Naive thymus-derived CD4-positive, alpha-beta T cell (primary cell): ENCODE results near the gene NDUFA13. TPM values are rescaled to one million over a fixed set of nuclear protein-coding genes. Genes with fewer than 3 reads are reported as not detected.

Experiments used
- ATAC-seq: fragments of 150-1000 bp; cut with Tn5 transposase; 2 replicates; pipeline ENCODE4 v1.10.0; 2021; ENCODE audit warnings: mild to moderate bottlenecking, moderate library complexity
- CTCF ChIA-PET: fragments of 350-600 bp; sonication (Branson Sonifier 250); formaldehyde crosslinking; loops from one replicate; lab custom pipeline; 2021; ENCODE audit warnings: antibody characterized with exemption; lab: Charles Lee
- POLR2A ChIA-PET: fragments of 350-600 bp; sonication (Branson Sonifier 250); formaldehyde crosslinking; loops from one replicate; lab custom pipeline; 2021; ENCODE audit warnings: antibody characterized with exemption, inconsistent platforms; lab: Charles Lee
- DNase-seq, 9 donors: peaks; one replicate each; pipeline versions ENCODE4 v3.0.0 to v3.0.0-alpha.2; 2020 to 2022; ENCODE audit warnings: mixed read lengths in 1 of 9
- H3K27ac ChIP-seq: one replicate; pipeline ENCODE4 v1.7.0; 2013; ENCODE audit warnings: mild to moderate bottlenecking, low read depth, low read length, moderate library complexity
- H3K27me3 ChIP-seq, 2 donors: one replicate each; pipeline ENCODE4 v1.7.0; 2013; ENCODE audit warnings: low read length in 2 of 2, mild to moderate bottlenecking in 2 of 2, moderate library complexity in 2 of 2; ENCODE audit not compliant: control insufficient read depth in 2 of 2, insufficient read depth in 2 of 2
- H3K36me3 ChIP-seq, 3 experiments: 1 replicate in 2 of 3; 2 replicates in 1 of 3; pipeline ENCODE4 v1.7.0; 2013; ENCODE audit warnings: low read length in 3 of 3, mild to moderate bottlenecking in 3 of 3, moderate library complexity in 1 of 3; ENCODE audit not compliant: insufficient read depth in 3 of 3, control insufficient read depth in 2 of 3
- H3K4me1 ChIP-seq, 2 donors: one replicate each; pipeline ENCODE4 v1.7.0; 2013; ENCODE audit warnings: low read length in 2 of 2, mild to moderate bottlenecking in 2 of 2, moderate library complexity in 1 of 2; ENCODE audit not compliant: control insufficient read depth in 2 of 2, insufficient read depth in 2 of 2
- H3K4me3 ChIP-seq: 2 replicates; pipeline ENCODE4 v1.7.0; 2013; ENCODE audit warnings: mild to moderate bottlenecking, low read length
- H3K9me3 ChIP-seq, 3 experiments: 1 replicate in 2 of 3; 2 replicates in 1 of 3; pipeline ENCODE4 v1.7.0; 2013; ENCODE audit warnings: low read length in 3 of 3; ENCODE audit not compliant: control insufficient read depth in 2 of 3
- H3K27ac Mint-ChIP-seq, 9 donors: one replicate each; pipeline ENCODE4 v1.8.0; 2020 to 2022; ENCODE audit warnings: mixed read lengths in 9 of 9, mild to moderate bottlenecking in 8 of 9, moderate library complexity in 5 of 9, inconsistent platforms in 2 of 9
- H3K27me3 Mint-ChIP-seq, 5 donors: one replicate each; pipeline ENCODE4 v1.8.0; 2021 to 2022; ENCODE audit warnings: mixed read lengths in 5 of 5, mild to moderate bottlenecking in 1 of 5
- H3K36me3 Mint-ChIP-seq, 5 donors: one replicate each; pipeline ENCODE4 v1.8.0; 2020 to 2022; ENCODE audit warnings: mixed read lengths in 5 of 5, mild to moderate bottlenecking in 3 of 5, inconsistent platforms in 1 of 5
- H3K4me1 Mint-ChIP-seq, 7 donors: one replicate each; pipeline ENCODE4 v1.8.0; 2020 to 2022; ENCODE audit warnings: mixed read lengths in 7 of 7, mild to moderate bottlenecking in 3 of 7, inconsistent platforms in 1 of 7
- H3K4me3 Mint-ChIP-seq, 10 donors: one replicate each; pipeline ENCODE4 v1.8.0; 2020 to 2022; ENCODE audit warnings: mild to moderate bottlenecking in 10 of 10, mixed read lengths in 10 of 10, moderate library complexity in 6 of 10, inconsistent platforms in 2 of 10
- H3K9me3 Mint-ChIP-seq, 11 donors: one replicate each; pipeline ENCODE4 v1.8.0; 2020 to 2022; ENCODE audit warnings: mixed read lengths in 11 of 11, mild to moderate bottlenecking in 4 of 11, inconsistent platforms in 1 of 11, moderate library complexity in 1 of 11
- intact Hi-C, 2 donors: fragments of 100-400 bp; cut with micrococcal nuclease; formaldehyde crosslinking; loops; one replicate each; pipeline ENCODE4 v1.15.1; 2023
- polyA plus RNA-seq, 2 donors: library from polyadenylated mRNA; unstranded; fragments of 300-500 nt; fragmentation: Illumina TruSeq; gene quantifications; one replicate each; pipeline ENCODE4 v1.2.3, GENCODE V29; 2021
- total RNA-seq, 6 experiments: library from RNA in 5 of 6; stranded (reverse) in 5 of 6; gene quantifications; 1 replicate in 5 of 6; 2 replicates in 1 of 6; pipeline ENCODE4 v1.2.3 and lab custom pipeline; 2021 to 2026

The NDUFA13 gene
- total and polyA plus RNA-seq, 7 experiments from 2014 or later: 172 to 380 (median 198) TPM

DNA sequence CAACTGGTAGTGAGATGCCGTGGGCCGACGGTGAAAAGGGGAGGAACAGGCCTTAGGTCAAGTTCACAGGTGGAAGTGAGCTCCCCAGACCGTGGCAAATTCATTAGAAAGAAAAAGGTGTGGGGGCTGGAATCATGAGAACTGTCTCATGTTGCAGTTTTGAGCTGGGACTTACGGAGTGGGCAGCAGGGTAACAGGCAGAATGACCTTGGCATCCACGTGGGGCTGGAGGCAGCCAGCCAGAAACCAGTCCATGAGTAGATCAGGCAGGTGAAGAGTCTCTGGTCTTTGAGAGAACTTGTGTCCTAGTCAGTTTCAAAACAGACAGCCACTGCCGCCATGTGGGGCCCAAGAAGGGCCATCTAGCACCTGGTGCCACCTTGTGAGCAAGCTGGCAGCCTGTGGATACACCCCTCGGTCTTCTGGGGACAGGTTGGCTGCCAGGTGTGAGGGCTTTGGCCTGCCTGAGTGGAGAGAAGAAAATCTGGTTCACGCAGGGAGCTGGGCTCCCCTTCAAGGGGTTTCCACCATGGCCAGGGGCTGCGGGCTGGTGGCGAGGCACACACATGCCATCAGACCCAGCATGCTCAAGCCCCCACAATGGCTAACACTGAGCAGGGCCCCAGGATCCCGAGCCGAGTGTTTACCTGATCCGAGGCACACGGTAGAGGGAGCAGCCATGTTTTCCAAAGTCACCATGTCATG lies 24.6 kb upstream of the NDUFA13 start:
- no peak for ATAC-seq
- Histone ChIP-seq H3K27ac (no peak overlapping the region), H3K27me3 (no peaks in the 10 kb centered on the region), H3K4me3 (no peak overlapping the region), H3K36me3 (peaks cover 7 to 41% (median 22%) of the 10 kb centered on the region in 3 experiments), H3K4me1 (peaks cover 33 to 35% of the 10 kb centered on the region in 2 donors), H3K9me3 (no peaks in the 10 kb centered on the region)
- POLR2A ChIA-PET: interaction anchor here (1.0 to 6.4 kb wide), 8 partner anchors 19 to 218 kb away, joined by 3 to 101 read pairs (median 8); partner anchors contain the start of genes GATAD2A, NDUFA13, TM6SF2 and TSSK6
- DNase-seq: no peak
- H3K4me3 Mint-ChIP-seq: no peak overlapping the region
- CTCF ChIA-PET: interaction anchor here (0.7 to 4.0 kb wide), 17 partner anchors 16 to 346 kb away, joined by 3 to 94 read pairs (median 5); partner anchors contain the start of gene GATAD2A
- peaks cover 0 to 24% (median 3%) of the 10 kb centered on the region in 5 donors for H3K36me3 Mint-ChIP-seq
- H3K27ac Mint-ChIP-seq: peak overlapping the region in 2 of 9 donors; percentile 14 to 36
- no peaks in the 10 kb centered on the region for H3K27me3 Mint-ChIP-seq
- peaks cover 24 to 45% (median 42%) of the 10 kb centered on the region in 7 donors for H3K4me1 Mint-ChIP-seq
- intact Hi-C loops: loop anchor here in 1 of 2 donors (2.0 kb wide), 1 partner anchor 305 kb away; no protein-coding TSS in a partner anchor
- no peaks in the 10 kb centered on the region for H3K9me3 Mint-ChIP-seq

DNA sequence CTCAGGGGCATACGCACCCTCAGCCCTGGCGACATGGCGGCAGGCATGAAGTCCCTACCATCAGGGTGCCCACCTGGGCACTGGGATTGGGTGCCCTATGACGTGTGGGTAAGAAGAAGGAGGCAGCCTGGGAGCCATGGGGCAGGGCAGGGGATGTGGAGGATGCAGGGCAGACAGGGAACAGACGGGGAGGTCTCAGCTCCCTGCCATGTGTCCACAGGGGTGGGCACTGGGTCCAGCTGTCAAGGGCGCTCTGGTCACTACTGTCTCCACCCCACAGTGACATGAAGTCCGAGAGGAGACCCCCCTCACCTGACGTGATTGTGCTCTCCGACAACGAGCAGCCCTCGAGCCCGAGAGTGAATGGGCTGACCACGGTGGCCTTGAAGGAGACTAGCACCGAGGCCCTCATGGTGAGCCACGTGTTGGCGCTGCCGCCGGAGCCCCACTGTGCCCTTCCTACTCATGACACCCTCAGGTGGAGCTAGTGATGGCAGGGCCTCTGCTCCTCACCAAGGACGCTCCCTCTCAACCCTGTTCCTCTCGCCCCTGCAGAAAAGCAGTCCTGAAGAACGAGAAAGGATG lies 23.9 kb upstream of the NDUFA13 start:
- H3K9me3 Mint-ChIP-seq: no peaks in the 10 kb centered on the region
- no peak overlapping the region for H3K27ac ChIP-seq
- peak overlapping the region in 3 of 9 donors; percentile 16 to 41 (median 36) for H3K27ac Mint-ChIP-seq
- no peak overlapping the region for H3K4me3 Mint-ChIP-seq
- ChIA-PET CTCF (interaction anchor here (0.8 to 1.7 kb wide), 5 partner anchors 87 to 165 kb away, joined by 3 to 9 read pairs (median 3); partner anchors contain the start of gene GATAD2A), POLR2A (interaction anchor here (0.8 to 6.4 kb wide), 5 partner anchors 22 to 128 kb away, joined by 3 to 101 read pairs (median 3); no protein-coding TSS in a partner anchor)
- no peak overlapping the region for H3K4me3 ChIP-seq
- H3K27me3 ChIP-seq: no peaks in the 10 kb centered on the region
- no peaks in the 10 kb centered on the region for H3K27me3 Mint-ChIP-seq
- DNase-seq (no peak), ATAC-seq (no peak)
- intact Hi-C loops: no loop called here
- H3K36me3 ChIP-seq: peaks cover 7 to 47% (median 22%) of the 10 kb centered on the region in 3 experiments
- H3K36me3 Mint-ChIP-seq: peaks cover 0 to 29% (median 7%) of the 10 kb centered on the region in 5 donors
- H3K4me1 ChIP-seq: peaks cover 31 to 33% of the 10 kb centered on the region in 2 donors
- H3K4me1 Mint-ChIP-seq: peaks cover 24 to 39% (median 35%) of the 10 kb centered on the region in 7 donors
- no peaks in the 10 kb centered on the region for H3K9me3 ChIP-seq

DNA sequence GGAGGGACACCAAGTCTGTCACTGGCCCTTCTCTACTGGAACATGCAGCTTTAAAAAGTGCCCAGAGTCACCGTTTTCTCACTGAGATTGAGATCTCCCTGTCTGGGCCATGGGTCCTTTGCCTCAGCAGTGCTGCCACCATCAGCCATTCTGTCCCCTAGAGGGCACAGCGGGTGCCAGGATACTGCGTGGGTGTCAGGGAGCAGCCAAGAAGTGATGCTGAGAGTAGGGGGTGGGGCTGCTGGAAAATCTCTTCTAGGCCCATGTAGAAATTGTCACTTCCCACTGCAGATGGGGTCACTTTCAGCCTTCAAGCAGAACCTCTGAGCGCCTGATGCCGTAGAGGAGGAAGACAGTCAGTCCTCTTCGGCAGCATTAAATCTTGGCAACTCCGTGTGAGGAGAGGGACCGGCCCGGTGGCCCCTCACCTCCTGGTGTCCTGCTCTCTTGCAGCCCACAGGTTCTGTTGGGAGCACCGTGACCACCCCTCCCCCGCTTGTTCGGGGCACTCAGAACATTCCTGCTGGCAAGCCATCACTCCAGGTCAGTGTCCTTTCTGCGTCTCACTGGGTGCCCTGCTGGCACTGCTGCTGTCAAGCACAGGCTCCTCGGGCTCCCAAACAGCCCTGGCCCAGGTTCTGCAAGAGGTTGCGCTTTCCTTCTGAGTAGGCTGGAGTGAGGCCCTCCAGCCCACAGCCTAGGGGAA lies 22.0 kb upstream of the NDUFA13 start:
- no peaks in the 10 kb centered on the region for H3K27me3 Mint-ChIP-seq
- H3K4me3 ChIP-seq: no peak overlapping the region
- POLR2A ChIA-PET: no interaction called here
- peaks cover 12 to 17% of the 10 kb centered on the region in 2 donors for H3K4me1 ChIP-seq
- no peaks in the 10 kb centered on the region for H3K9me3 ChIP-seq
- no peak for ATAC-seq
- no peaks in the 10 kb centered on the region for H3K27me3 ChIP-seq
- intact Hi-C loops: no loop called here
- no peak for DNase-seq
- H3K9me3 Mint-ChIP-seq: peaks cover 0 to 1% (median 0%) of the 10 kb centered on the region in 11 donors
- peaks cover 0 to 33% (median 7%) of the 10 kb centered on the region in 5 donors for H3K36me3 Mint-ChIP-seq
- no peak overlapping the region for H3K27ac ChIP-seq
- CTCF ChIA-PET: interaction anchor here (0.6 to 1.7 kb wide), 2 partner anchors 92 to 132 kb away, joined by 3 to 9 read pairs; no protein-coding TSS in a partner anchor
- peaks cover 12 to 20% (median 17%) of the 10 kb centered on the region in 7 donors for H3K4me1 Mint-ChIP-seq
- no peak overlapping the region for H3K4me3 Mint-ChIP-seq
- H3K27ac Mint-ChIP-seq: no peak overlapping the region
- H3K36me3 ChIP-seq: peaks cover 18 to 66% (median 26%) of the 10 kb centered on the region in 3 experiments

DNA sequence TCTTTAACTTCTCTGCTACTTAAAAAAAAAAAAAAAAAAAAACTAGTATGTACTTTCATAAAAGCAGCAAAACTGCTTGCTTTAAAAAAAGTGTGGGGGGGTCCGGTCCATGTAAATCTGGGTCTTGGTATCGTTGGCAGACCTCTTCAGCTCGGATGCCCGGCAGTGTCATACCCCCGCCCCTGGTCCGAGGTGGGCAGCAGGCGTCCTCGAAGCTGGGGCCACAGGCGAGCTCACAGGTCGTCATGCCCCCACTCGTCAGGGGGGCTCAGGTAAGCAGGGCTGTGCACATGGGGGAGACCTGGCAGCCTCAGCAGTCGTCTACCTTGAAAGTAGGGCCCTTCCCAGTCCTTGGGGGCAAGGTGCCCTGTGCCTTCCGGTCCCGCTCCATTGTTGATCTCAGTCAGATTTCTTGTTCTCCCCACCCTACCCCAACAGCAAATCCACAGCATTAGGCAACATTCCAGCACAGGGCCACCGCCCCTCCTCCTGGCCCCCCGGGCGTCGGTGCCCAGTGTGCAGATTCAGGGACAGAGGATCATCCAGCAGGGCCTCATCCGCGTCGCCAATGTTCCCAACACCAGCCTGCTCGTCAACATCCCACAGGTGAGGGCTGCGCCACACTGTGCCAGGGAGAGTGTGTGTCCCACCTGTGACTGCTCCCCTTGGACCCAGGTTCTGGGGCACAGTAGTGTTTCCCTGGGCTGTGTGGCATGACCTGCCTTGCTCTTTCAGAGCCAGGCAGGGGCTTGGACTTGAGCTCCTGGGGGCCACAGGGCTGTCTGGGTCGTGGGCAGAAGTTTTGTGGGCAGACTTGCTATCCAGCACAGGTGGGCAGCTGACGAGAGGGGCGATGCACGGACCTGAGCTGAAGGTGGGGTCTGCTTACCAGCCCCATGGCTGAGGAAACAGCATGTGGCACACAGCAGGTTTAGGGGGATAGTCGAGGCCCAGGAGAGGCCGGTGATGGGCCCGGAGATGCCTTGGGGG lies 20.1 kb upstream of the NDUFA13 start:
- Histone ChIP-seq H3K4me3 (no peak overlapping the region), H3K36me3 (peaks cover 22 to 85% (median 44%) of the 10 kb centered on the region in 3 experiments), H3K9me3 (no peaks in the 10 kb centered on the region), H3K27ac (no peak overlapping the region), H3K4me1 (no peaks in the 10 kb centered on the region), H3K27me3 (no peaks in the 10 kb centered on the region)
- intact Hi-C loops: no loop called here
- Mint-ChIP-seq H3K27ac (peak overlapping the region in 2 of 9 donors; percentile 8 to 41), H3K4me3 (no peak overlapping the region), H3K9me3 (peaks cover 0 to 2% (median 0%) of the 10 kb centered on the region in 11 donors), H3K36me3 (peaks cover 0 to 38% (median 7%) of the 10 kb centered on the region in 5 donors), H3K4me1 (peaks cover 0 to 3% (median 0%) of the 10 kb centered on the region in 7 donors), H3K27me3 (no peaks in the 10 kb centered on the region)
- ATAC-seq (no peak), DNase-seq (no peak)
- ChIA-PET POLR2A (interaction anchor here (0.9 kb wide), 1 partner anchor 11 kb away, joined by 3 read pairs; no protein-coding TSS in a partner anchor), CTCF (no interaction called here)

DNA sequence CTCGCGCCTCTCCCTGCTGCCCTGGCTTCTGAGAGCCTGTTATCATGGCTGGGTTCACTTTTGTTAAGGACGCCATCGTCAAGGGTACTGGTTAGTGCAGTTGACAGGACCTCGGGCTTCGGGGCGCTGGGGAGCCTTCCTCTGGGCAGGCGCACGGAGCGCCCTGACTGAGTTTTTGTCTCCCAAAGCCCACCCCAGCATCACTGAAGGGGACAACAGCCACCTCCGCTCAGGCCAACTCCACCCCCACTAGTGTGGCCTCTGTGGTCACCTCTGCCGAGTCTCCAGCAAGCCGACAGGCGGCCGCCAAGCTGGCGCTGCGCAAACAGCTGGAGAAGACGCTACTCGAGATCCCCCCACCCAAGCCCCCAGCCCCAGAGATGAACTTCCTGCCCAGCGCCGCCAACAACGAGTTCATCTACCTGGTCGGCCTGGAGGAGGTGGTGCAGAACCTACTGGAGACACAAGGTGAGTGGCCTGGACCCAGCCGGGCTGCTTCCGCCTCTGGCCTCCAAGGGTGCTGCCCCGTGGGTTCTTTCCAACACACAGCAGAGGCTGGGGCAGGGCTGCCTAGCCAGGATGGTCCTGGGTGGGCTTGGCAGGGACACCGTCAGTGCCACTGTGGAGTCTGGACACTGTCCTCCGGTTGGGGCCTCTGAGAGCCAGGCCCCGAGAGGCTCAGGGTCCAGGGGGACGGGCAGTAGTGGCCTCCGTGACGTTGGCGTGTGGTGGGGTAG lies 17.6 kb upstream of the NDUFA13 start:
- ChIA-PET CTCF (no interaction called here), POLR2A (interaction anchor here (0.6 kb wide), 1 partner anchor 10 kb away, joined by 3 read pairs; no protein-coding TSS in a partner anchor)
- peaks cover 0 to 44% (median 12%) of the 10 kb centered on the region in 5 donors for H3K36me3 Mint-ChIP-seq

More for the DNA sequence above, 17.6 kb upstream of the NDUFA13 start:
- DNase-seq: no peak
- Histone ChIP-seq H3K36me3 (peaks cover 22 to 96% (median 56%) of the 10 kb centered on the region in 3 experiments), H3K4me1 (no peaks in the 10 kb centered on the region), H3K4me3 (no peak overlapping the region), H3K27me3 (no peaks in the 10 kb centered on the region), H3K27ac (no peak overlapping the region), H3K9me3 (no peaks in the 10 kb centered on the region)
- no peaks in the 10 kb centered on the region for H3K27me3 Mint-ChIP-seq
- H3K9me3 Mint-ChIP-seq: peaks cover 0 to 2% (median 0%) of the 10 kb centered on the region in 11 donors
- H3K4me3 Mint-ChIP-seq: no peak overlapping the region
- no peak for ATAC-seq
- H3K4me1 Mint-ChIP-seq: peaks cover 0 to 3% (median 0%) of the 10 kb centered on the region in 7 donors
- no peak overlapping the region for H3K27ac Mint-ChIP-seq
- intact Hi-C loops: no loop called here
